Epidermal melanocyte (primary cell): Measurements from ENCODE around the gene ARF1.

Source experiments
- DNase-seq: peaks from one replicate; pipeline ENCODE4 v3.0.0; 2011; ENCODE audit warnings: low spot score; ENCODE audit not compliant: insufficient read length

The ARF1 gene

DNA sequence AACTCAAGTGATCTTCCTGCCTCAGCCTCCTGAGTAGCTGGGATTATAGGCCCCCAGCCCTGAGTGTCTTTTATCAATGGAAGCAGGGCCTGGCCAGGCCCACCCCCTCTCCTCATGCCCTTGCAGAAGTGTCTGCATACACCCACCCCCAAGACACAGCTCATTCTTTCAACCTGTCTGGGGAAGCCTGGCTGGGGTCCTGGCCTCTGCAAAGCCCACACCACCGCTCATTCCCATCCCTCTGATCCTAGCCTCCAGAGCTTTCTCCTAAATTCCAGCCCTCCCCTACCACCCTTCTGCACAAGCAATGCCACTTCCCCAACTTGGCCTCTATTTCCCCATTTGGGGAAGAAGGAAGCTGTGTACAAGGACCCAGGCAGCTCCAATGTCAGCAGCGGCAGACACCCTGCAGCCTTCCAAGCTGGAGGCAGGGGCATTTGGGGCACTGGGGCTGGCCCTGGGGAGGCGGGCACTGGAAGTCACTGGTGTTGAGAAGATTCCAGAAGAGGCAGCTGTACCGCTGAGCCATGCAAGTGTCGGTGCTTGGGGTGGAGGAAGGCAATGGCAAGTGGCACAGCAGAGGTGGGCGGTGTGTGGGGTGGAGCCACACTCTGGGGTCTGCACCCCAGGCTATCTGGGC, 33.7 kb upstream of the ARF1 start:
- no peak for DNase-seq

DNA sequence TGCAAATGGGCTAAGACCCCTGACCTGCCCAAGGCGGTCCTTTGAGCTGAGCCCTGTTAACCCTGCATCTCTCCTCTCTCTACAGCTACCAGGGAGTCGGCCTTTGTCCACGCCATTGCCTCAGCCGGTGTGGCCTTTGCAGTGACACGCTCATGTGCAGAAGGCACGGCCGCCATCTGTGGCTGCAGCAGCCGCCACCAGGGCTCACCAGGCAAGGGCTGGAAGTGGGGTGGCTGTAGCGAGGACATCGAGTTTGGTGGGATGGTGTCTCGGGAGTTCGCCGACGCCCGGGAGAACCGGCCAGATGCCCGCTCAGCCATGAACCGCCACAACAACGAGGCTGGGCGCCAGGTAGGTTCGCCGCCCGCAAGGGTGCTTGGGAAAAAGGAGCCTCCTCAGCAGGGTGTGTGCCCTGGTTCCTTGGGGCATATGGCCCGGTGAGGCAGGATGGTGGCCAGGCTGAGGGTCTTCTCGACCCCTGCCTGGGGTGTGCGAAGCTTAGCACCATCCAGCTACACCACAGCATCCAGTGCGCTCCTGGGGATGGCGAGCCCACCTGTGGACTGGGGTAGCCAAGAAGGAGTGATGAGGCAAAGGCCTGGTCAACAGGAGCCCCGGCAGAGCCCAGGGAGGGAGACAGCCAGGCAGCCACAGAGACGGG, 31.8 kb upstream of the ARF1 start:
- no peak for DNase-seq

- no peak for DNase-seq
Observed at GRCh38 chr1:228058172-228058948, 24.1 kb upstream of the ARF1 start.

GRCh38 chr1:228058949-228059633, 23.4 kb upstream of the ARF1 start:
- DNase-seq: no peak

DNA sequence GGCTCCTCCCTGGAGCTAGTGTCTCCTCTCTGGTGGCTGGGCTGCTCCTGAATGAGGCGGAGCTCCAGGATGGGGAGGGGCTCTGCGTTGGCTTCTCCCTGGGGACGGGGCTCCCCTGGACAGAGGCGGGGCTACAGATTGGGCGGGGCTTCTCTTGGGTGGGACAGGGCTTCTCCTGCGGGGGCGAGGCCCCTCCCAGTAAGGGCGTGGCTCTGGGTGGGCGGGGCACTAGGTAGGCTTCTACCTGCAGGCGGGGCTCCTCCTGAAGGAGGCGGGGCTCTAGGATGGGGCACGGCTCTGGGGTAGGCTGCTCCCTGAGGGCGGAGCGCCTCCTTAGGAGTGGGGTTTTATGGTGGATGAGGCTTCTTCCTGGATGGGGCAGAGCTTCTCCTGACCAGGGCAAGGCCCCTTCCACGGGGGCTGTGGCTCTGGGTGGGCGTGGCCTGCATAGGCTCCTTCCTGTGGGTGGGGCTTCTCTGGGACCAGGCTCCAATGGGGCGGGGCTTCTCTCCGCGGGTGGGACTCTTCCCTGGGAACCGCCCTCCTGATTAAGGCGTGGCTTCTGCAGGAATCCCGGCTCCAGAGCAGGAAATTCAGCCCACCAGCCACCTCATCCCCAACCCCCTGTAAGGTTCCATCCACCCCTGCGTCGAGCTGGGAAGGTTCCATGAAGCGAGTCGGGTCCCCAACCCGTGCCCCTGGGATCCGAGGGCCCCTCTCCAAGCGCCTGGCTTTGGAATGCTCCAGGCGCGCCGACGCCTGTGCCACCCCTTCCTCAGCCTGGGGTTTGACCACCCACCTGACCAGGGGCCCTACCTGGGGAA, 22.7 kb upstream of the ARF1 start:
- DNase-seq: no peak

DNA sequence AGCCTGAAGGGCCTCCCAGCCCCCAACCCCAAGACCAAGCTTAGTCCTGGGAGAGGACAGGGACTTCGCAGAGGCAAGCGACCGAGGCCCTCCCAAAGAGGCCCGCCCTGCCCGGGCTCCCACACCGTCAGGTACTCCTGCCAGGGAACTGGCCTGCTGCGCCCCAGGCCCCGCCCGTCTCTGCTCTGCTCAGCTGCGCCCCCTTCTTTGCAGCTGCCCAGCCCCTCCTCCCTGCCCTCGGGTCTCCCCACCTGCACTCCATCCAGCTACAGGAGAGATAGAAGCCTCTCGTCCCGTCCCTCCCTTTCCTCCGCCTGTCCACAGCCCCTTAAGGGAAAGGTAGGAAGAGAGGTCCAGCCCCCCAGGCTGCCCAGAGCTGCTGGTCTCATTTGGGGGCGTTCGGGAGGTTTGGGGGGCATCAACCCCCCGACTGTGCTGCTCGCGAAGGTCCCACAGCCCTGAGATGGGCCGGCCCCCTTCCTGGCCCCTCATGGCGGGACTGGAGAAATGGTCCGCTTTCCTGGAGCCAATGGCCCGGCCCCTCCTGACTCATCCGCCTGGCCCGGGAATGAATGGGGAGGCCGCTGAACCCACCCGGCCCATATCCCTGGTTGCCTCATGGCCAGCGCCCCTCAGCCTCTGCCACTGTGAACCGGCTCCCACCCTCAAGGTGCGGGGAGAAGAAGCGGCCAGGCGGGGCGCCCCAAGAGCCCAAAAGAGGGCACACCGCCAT, 21.9 kb upstream of the ARF1 start:
- no peak for DNase-seq

- DNase-seq: no peak
Observed at GRCh38 chr1:228061411-228062084, 21.0 kb upstream of the ARF1 start.

GRCh38 chr1:228062085-228062791, 20.3 kb upstream of the ARF1 start:
- DNase-seq: no peak

- DNase-seq: no peak
Observed at GRCh38 chr1:228062812-228063211, 19.7 kb upstream of the ARF1 start.

- no peak for DNase-seq
Observed at GRCh38 chr1:228063251-228064191, 19.0 kb upstream of the ARF1 start.

- DNase-seq: no peak
Observed at GRCh38 chr1:228064296-228064695, 18.2 kb upstream of the ARF1 start.

GRCh38 chr1:228064741-228065542, 17.6 kb upstream of the ARF1 start:
- no peak for DNase-seq

- DNase-seq: no peak
Observed at GRCh38 chr1:228065543-228066347, 16.8 kb upstream of the ARF1 start.

GRCh38 chr1:228066416-228066815, 16.1 kb upstream of the ARF1 start:
- no peak for DNase-seq

DNA sequence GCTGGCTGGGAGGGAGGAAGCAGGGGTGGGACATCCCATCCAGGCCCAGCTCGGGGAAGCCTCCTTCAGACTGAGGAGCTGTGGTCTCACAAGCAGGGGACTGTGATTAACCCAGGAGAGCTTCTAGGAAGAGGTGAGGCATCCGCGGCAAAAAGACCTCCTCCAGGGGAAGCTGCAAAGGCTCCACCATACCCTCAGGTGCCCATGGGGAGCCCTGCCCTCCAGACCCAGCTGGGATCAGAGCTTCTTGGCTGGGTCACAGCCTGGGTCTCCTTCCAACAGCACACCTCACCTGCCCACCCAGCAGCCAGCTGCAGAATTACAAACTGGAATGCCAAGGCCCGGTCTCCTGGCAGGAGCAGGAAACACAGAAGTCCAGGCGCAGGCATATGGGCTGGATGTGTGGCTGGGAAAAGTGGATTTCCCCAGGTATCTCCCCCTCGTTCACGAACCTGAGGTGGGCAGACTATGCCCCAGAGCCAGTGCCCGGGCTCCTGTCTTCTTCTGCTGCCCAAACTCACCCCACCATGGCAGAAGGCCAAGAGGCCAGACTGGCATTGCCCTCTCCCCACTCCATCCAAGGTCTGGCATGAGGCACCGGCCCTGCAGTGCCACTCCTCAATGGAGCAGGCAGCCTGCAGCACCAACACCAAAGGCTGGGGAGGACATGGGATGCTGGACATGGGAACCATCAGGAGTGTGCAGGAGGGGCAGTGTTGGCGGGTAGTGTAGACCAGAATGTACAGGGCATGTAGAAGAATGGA, 15.4 kb upstream of the ARF1 start:
- DNase-seq: no peak

DNA sequence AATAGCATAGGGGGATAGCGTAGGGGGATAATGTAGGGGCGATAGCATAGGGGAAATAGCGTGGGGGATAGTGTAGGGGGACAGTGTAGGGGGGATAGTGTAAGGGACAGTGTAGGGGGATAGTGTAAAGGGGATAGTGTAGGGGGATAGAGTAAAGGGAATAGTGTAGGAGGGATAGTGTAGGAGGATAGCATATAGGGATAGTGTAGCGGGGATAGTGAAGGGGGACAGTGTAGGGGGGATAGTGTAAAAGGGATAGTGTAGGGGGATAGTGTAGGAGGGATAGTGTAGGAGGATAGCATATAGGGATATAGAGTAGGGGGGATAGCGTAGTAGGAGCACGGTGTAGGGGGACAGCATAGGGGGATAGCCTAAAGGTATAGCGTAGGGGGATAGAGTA, 14.1 kb upstream of the ARF1 start:
- DNase-seq: no peak
